PC-9 (cell line): Measurements from ENCODE around the gene EPB42.

Experiments used
- CTCF ChIP-seq: fragments of 200-600 bp; sonication (generic); conservative IDR thresholded peaks from 2 replicates; pipeline ENCODE4 v1.6.1; 2017; ENCODE audit warnings: mixed run types, antibody characterized with exemption, mild to moderate bottlenecking, moderate library complexity
- EZH2 ChIP-seq: fragments of 200-600 bp; sonication (generic); IDR thresholded peaks from 2 replicates; pipeline ENCODE4 v1.8.0; 2017; ENCODE audit warnings: antibody characterized with exemption, low read depth

DNA sequence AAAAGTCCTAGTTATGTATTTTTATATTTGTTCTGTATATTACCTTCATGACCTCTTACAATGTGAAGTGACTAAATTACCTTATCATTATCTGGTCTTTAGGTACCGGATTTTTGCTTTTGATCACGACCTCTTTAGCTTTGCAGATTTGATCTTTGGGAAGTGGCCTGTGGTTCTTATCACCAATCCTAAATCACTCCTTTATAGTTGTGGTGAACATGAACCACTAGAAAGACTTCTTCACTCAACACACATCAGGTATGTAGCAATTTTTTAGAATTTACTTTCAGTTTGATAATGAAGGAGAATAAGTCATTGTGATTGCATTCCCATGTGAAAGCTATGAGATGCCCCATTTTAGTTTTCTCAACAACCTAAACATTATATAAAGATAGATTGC is 69.1 kb downstream of the EPB42 start:
- TF ChIP-seq CTCF = no peak
- TF ChIP-seq EZH2 = no peak
